KMS-11 (cell line): ENCODE results near the gene ORC3.

Experiments used
- H2AFZ ChIP-seq: fragments of 200-600 bp; sonication (generic); 2 replicates; pipeline ENCODE4 v1.6.1; 2016; ENCODE audit warnings: antibody characterized with exemption, mixed run types, low read depth
- H3K27ac ChIP-seq: fragments of 200-600 bp; sonication (generic); 2 replicates; pipeline ENCODE4 v1.6.1; 2016; ENCODE audit warnings: mild to moderate bottlenecking, mixed run types
- H3K27me3 ChIP-seq: fragments of 200-600 bp; sonication (generic); 2 replicates; pipeline ENCODE4 v1.6.1; 2017; ENCODE audit warnings: mild to moderate bottlenecking, low read depth, mixed run types, moderate library complexity; ENCODE audit not compliant: insufficient read depth
- H3K36me3 ChIP-seq: fragments of 200-600 bp; sonication (generic); 2 replicates; pipeline ENCODE4 v1.6.1; 2017; ENCODE audit warnings: mild to moderate bottlenecking, mixed run types; ENCODE audit not compliant: insufficient read depth
- H3K4me1 ChIP-seq: fragments of 200-600 bp; sonication (generic); 2 replicates; pipeline ENCODE4 v1.6.1; 2016; ENCODE audit warnings: mild to moderate bottlenecking, low read depth, mixed run types; ENCODE audit not compliant: poor library complexity, severe bottlenecking
- H3K4me2 ChIP-seq: fragments of 200-600 bp; sonication (generic); 2 replicates; pipeline ENCODE4 v1.7.0; 2016; ENCODE audit warnings: mild to moderate bottlenecking, mixed run types
- H3K4me3 ChIP-seq: fragments of 200-600 bp; sonication (generic); IDR thresholded peaks from 2 replicates; pipeline ENCODE4 v1.6.1; 2017; ENCODE audit warnings: low read depth, low read length, mixed read lengths; ENCODE audit not compliant: insufficient read depth
- H3K79me2 ChIP-seq: fragments of 200-600 bp; sonication (generic); 2 replicates; pipeline ENCODE4 v1.6.1; 2016; ENCODE audit warnings: low read depth, mixed run types; ENCODE audit not compliant: insufficient read depth
- H3K9ac ChIP-seq: fragments of 200-600 bp; sonication (generic); 2 replicates; pipeline ENCODE4 v1.6.1; 2016; ENCODE audit warnings: mild to moderate bottlenecking, mixed run types
- H4K20me1 ChIP-seq: fragments of 200-600 bp; sonication (generic); 2 replicates; pipeline ENCODE4 v1.6.1; 2016; ENCODE audit warnings: mild to moderate bottlenecking, mixed run types; ENCODE audit not compliant: insufficient read depth
- TF ChIP-seq, protein P1 (sequence below): fragments of 200-600 bp; sonication (generic); conservative IDR thresholded peaks from 2 replicates; pipeline ENCODE4 v1.6.1; 2017; ENCODE audit warnings: low read depth, mild to moderate bottlenecking, antibody characterized with exemption, low read length, moderate library complexity, mixed read lengths

ORC3 gene

DNA sequence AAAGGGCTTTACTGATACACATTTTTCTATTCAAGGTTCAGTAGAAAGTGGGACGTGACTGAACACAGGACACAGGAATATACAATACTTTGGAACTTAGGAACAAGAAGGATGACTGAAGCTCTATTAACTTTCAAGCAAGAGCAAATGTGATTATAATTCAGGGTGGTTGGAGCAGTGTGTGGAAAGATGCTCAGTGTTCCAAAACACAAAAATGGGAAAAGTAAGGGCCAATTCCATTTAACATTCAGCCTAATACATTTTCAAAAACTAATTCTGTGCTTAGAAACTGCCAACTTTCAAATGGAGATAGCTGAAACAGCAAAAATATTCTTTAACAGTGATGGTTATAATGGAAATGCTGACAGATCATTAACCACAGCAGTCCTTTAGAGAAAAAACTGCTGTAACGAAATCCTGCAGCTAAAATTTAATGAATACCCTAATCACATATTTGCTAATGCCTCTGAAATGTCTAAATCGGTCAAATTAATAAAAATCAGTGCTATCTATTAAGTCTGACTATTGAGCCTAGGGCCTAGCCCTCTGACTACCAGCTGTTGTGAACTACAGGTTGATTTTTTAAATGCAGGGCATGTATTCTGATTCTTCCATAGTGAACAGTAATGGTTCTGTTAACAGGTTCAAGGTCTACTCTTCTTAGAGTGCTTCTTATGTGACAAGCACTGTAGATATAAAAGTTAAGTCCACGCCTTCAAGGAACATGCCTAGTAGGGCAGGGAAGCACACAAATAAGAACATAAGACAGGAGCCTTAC is 46.0 kb upstream of the ORC3 start:
- H3K4me1 ChIP-seq = peaks cover 55% of the 10 kb centered on the region
- H3K4me3 ChIP-seq = no peak overlapping the region
- no peaks in the 10 kb centered on the region for H3K27me3 ChIP-seq
- no peaks in the 10 kb centered on the region for H3K79me2 ChIP-seq
- TF ChIP-seq, protein P1, sequence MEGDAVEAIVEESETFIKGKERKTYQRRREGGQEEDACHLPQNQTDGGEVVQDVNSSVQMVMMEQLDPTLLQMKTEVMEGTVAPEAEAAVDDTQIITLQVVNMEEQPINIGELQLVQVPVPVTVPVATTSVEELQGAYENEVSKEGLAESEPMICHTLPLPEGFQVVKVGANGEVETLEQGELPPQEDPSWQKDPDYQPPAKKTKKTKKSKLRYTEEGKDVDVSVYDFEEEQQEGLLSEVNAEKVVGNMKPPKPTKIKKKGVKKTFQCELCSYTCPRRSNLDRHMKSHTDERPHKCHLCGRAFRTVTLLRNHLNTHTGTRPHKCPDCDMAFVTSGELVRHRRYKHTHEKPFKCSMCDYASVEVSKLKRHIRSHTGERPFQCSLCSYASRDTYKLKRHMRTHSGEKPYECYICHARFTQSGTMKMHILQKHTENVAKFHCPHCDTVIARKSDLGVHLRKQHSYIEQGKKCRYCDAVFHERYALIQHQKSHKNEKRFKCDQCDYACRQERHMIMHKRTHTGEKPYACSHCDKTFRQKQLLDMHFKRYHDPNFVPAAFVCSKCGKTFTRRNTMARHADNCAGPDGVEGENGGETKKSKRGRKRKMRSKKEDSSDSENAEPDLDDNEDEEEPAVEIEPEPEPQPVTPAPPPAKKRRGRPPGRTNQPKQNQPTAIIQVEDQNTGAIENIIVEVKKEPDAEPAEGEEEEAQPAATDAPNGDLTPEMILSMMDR = no peak
- peak overlapping the region; percentile 51; the same call in 1 of the 2 replicates for H3K27ac ChIP-seq
- peak overlapping the region; percentile 55 for H3K4me2 ChIP-seq
- no peak overlapping the region for H3K9ac ChIP-seq
- H4K20me1 ChIP-seq = no peaks in the 10 kb centered on the region
- H2AFZ ChIP-seq = no peak overlapping the region
- no peaks in the 10 kb centered on the region for H3K36me3 ChIP-seq

GRCh38 chr6:87544474-87544735 is 45.5 kb upstream of the ORC3 start:
- TF ChIP-seq, protein P1 = no peak

DNA sequence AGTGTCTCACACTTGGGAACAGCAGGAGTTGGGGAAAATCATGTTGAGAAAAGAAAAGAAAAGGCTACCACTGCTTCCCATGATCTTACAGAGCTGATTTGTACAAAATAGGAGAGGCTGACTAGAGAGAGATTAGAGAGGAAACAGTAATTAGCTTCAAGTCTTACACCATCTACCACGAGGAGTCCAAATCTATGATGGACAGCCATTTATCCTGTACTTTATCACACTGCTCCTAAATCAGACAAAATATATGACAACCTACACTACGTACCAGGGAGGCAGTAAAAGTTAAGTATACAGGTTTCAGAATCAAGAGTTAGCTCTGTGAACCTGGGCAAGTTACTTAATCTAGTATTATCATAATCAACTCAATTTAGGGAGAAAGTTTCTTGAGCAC is 38.1 kb upstream of the ORC3 start:
- Histone ChIP-seq H3K27me3 (no peaks in the 10 kb centered on the region), H3K4me2 (no peak overlapping the region), H3K36me3 (no peaks in the 10 kb centered on the region), H3K9ac (no peak overlapping the region), H3K4me1 (peaks cover 14% of the 10 kb centered on the region), H4K20me1 (no peaks in the 10 kb centered on the region), H2AFZ (no peak overlapping the region), H3K27ac (no peak overlapping the region), H3K79me2 (no peaks in the 10 kb centered on the region), H3K4me3 (no peak overlapping the region)
- TF ChIP-seq, protein P1 = no peak

More at GRCh38 chr6:87544474-87544735, 45.5 kb upstream of the ORC3 start:
- no peak overlapping the region for H2AFZ ChIP-seq
- no peaks in the 10 kb centered on the region for H3K79me2 ChIP-seq
- peak overlapping the region; percentile 55; the same call in 1 of the 2 replicates for H3K4me2 ChIP-seq
- no peak overlapping the region for H3K9ac ChIP-seq
- no peak overlapping the region for H3K4me3 ChIP-seq
- H3K27ac ChIP-seq = peak overlapping the region; percentile 51
- no peaks in the 10 kb centered on the region for H3K36me3 ChIP-seq
- peaks cover 55% of the 10 kb centered on the region for H3K4me1 ChIP-seq
- no peaks in the 10 kb centered on the region for H3K27me3 ChIP-seq
- no peaks in the 10 kb centered on the region for H4K20me1 ChIP-seq

DNA sequence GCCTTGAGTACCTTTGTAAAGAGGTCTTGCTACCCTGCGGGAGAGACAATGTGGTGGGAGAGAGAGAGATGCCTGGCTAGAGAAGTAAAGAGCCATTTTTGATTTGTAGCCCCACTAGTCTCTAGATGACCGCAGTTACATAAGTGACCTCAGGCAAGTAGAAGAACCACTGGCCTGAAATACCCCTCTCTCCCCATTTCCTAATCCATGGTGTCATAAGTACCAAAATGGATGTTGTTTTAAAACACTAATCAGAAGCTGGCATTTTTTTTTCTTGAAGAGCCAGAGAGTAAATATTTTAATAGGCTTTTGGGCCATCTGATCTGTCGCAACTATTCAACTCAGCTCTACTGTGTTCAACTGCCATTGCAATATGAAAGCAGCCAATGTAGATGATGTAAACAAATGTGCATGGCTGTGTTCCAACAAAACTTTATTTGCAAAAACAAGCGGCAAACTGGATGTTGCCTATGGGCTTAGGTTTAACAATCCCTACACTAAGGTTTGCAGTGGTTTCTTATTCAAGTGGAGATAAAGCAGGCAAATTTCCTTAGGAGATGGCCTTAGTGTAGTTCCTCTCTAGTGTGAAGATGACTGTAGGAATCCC is 36.7 kb upstream of the ORC3 start:
- Histone ChIP-seq H3K27me3 (no peaks in the 10 kb centered on the region), H4K20me1 (no peaks in the 10 kb centered on the region), H3K27ac (no peak overlapping the region), H3K36me3 (no peaks in the 10 kb centered on the region), H3K4me1 (peaks cover 2% of the 10 kb centered on the region), H3K79me2 (no peaks in the 10 kb centered on the region), H3K4me2 (no peak overlapping the region), H3K9ac (no peak overlapping the region), H2AFZ (no peak overlapping the region), H3K4me3 (no peak overlapping the region)
- TF ChIP-seq, protein P1 = no peak
